Kidney (tissue), 14 donors: ENCODE results near the gene DDX4. TPM values are rescaled to one million over a fixed set of nuclear protein-coding genes. Genes with fewer than 3 reads are reported as not detected.

Experiments used
- DNase-seq, 5 donors: peaks; one replicate each; pipeline ENCODE4 v3.0.0-alpha.2; 2013 to 2020
- FAIRE-seq: peaks from 2 replicates; lab custom pipeline; 2012; peaks lifted over from hg19 to GRCh38; lab: Jason Lieb, UNC
- H3K27ac ChIP-seq, 2 donors: one replicate each; pipeline ENCODE4 v1.7.0; 2013; ENCODE audit warnings: low read depth in 2 of 2, low read length in 2 of 2, inconsistent platforms in 1 of 2
- H3K27me3 ChIP-seq: one replicate; pipeline ENCODE4 v1.7.1; 2013; ENCODE audit warnings: low read length, inconsistent platforms; ENCODE audit not compliant: control insufficient read depth, insufficient read depth
- H3K36me3 ChIP-seq, 3 donors: one replicate each; pipeline versions ENCODE4 v1.7.0 to v1.7.1; 2013; ENCODE audit warnings: low read length in 3 of 3, control low read depth in 1 of 3, inconsistent platforms in 1 of 3; ENCODE audit not compliant: insufficient read depth in 3 of 3, control insufficient read depth in 2 of 3
- H3K4me1 ChIP-seq, 3 donors: one replicate each; pipeline versions ENCODE4 v1.7.0 to v1.7.1; 2013; ENCODE audit warnings: low read length in 3 of 3, inconsistent platforms in 1 of 3, low read depth in 1 of 3; ENCODE audit not compliant: control insufficient read depth in 2 of 3, insufficient read depth in 2 of 3
- H3K4me3 ChIP-seq, 3 donors: one replicate each; pipeline versions ENCODE4 v1.7.0 to v1.8.1; 2013; ENCODE audit warnings: low read length in 3 of 3, control low read depth in 1 of 3, inconsistent platforms in 1 of 3
- H3K9ac ChIP-seq, 3 donors: one replicate each; pipeline versions ENCODE4 v1.7.0 to v1.7.1; 2013; ENCODE audit warnings: low read length in 3 of 3, control low read depth in 1 of 3, inconsistent platforms in 1 of 3
- H3K9me3 ChIP-seq, 3 donors: one replicate each; pipeline versions ENCODE4 v1.7.0 to v1.7.1; 2013; ENCODE audit warnings: low read length in 3 of 3, control low read depth in 1 of 3, inconsistent platforms in 1 of 3; ENCODE audit not compliant: control insufficient read depth in 2 of 3, insufficient read depth in 1 of 3
- CTCF ChIP-seq: IDR thresholded peaks from 3 replicates; pipeline ENCODE4 v1.5.1; 2012; ENCODE audit warnings: mild to moderate bottlenecking, moderate library complexity, borderline replicate concordance; ENCODE audit not compliant: insufficient read depth; ENCODE audit errors: extremely low read depth
- intact Hi-C: fragments of 100-400 bp; cut with DNase I; formaldehyde crosslinking; loops from one replicate; pipeline ENCODE4 v1.11.1; 2022
- polyA plus RNA-seq: library from polyadenylated mRNA; stranded (reverse); fragments of 350-450 nt; fragmentation: Illumina TruSeq; extraction: RNeasy Lipid Tissue Mini Kit (QIAGEN cat#74804); gene quantifications from one replicate; pipeline ENCODE4 v1.2.3, GENCODE V29; 2014; ENCODE audit warnings: low read depth, low replicate concordance; ENCODE audit not compliant: insufficient read depth
- total RNA-seq: library from RNA; stranded (reverse); fragmentation: NEBNext Ultra II Directional; extraction: Animal tissue kit (Norgen Biotek cat#: 25700); gene quantifications from one replicate; pipeline ENCODE4 v1.2.1, GENCODE V29; 2021
- donor health status: control.
- donor health status: control.
- donor health status: control.
- donor health status: control.
- donor health status: control.
- donor health status: DM: yes; HTN: yes; CAD: no.
- donor health status: Normal renal cell carcinoma (clear cell type).

DDX4 gene
- total and polyA plus RNA-seq, 2 donors from 2014 or later = not detected

- DNase-seq (no peak), FAIRE-seq (no peak)
- Histone ChIP-seq H3K9ac (no peak overlapping the region), H3K9me3 (no peaks in the 10 kb centered on the region), H3K27ac (no peak overlapping the region), H3K36me3 (no peaks in the 10 kb centered on the region), H3K4me3 (no peak overlapping the region), H3K27me3 (no peaks in the 10 kb centered on the region), H3K4me1 (no peaks in the 10 kb centered on the region)
- intact Hi-C loops = no loop called here
- TF ChIP-seq CTCF = no peak
Measured at GRCh38 chr5:55763746-55764420, 26.0 kb downstream of the DDX4 start.

- Histone ChIP-seq H3K4me3 (no peak overlapping the region), H3K4me1 (no peaks in the 10 kb centered on the region), H3K9me3 (no peaks in the 10 kb centered on the region), H3K9ac (no peak overlapping the region), H3K36me3 (no peaks in the 10 kb centered on the region), H3K27ac (no peak overlapping the region), H3K27me3 (no peaks in the 10 kb centered on the region)
- FAIRE-seq = no peak
- no peak for TF ChIP-seq CTCF
- intact Hi-C loops = no loop called here
- no peak for DNase-seq
Measured at GRCh38 chr5:55768279-55768678, 30.4 kb downstream of the DDX4 start.

- H3K36me3 ChIP-seq = no peaks in the 10 kb centered on the region
- no peak overlapping the region for H3K4me3 ChIP-seq
- intact Hi-C loops = no loop called here
- FAIRE-seq (no peak), DNase-seq (no peak)
- H3K4me1 ChIP-seq = no peaks in the 10 kb centered on the region
- H3K9ac ChIP-seq = no peak overlapping the region
- H3K27ac ChIP-seq = no peak overlapping the region
- TF ChIP-seq CTCF = no peak
- H3K9me3 ChIP-seq = no peaks in the 10 kb centered on the region
- H3K27me3 ChIP-seq = no peaks in the 10 kb centered on the region
Measured at GRCh38 chr5:55771175-55771655, 33.4 kb downstream of the DDX4 start.
